ENCODE data around the gene PIGH.

PIGH gene

DNA sequence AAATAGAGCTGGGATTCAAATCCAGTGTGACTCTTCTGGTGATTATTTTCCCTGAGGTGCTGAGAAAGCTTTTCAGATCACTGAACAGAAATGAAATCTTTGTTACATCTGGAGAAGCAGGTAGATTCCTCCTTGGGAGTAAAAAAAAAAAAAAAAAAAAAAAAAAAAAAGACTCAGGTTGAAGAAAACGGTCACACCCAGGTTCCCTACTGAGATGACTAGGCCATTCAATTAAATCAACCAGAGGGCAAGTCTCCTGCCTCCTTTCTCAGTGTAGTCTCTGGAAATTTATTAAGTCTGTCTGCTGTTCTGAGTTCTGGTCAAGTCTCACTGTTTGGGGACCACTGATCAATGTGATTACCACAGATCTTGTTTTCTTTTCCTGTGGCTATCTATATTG lies 43.6 kb upstream of the PIGH start:
- no peak overlapping the region for H2BK15ac ChIP-seq (ENCODE audit: low read length)
- WGBS, 2 donors (ENCODE audit: extremely low coverage in 2 of 2, insufficient read length in 2 of 2, insufficient replicate concordance in 1 of 2): no CpG with 5 or more reads among the region's 1 CpG

DNA sequence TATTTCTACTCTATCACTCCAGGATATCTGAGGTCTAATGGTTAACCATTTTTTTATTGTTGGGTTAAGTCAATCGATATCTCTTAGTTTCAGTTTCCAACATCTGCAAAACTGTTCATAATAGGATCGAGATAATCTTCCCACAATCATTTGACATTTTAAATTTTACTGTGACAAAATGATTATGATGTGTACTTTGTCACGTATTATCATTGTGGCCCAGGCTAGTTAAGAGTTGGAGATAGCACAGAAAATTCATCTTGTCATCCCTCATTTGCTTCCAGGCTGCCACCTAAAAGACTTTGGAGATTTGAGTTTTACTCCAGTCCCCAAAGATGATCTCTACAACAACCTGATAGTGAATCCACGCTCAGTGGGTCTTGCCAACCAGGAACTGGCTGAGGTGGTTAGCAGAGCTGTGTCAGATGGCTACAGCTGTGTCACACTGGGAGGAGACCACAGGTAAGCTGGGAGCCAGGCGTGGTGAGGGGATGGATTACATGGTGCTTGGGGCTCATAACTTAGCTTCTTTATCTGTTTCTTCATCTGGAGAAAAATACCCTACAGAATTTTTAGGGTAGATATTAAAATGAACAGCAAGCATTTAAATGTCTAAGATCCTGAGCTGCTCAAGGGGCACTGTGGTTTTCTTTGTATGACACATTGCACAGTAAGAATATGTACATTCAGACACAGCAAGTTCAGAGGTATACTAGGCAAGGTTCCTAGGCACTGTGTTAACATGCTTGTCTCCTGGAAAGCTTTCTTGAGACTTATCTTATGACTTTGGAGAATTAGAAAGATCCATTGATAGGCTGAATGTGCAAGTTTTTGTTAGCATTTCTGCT lies 42.1 kb upstream of the PIGH start:
- no peaks in the 10 kb centered on the region for H3K27me3 ChIP-seq (ENCODE audit: control insufficient read depth in 3 of 3, insufficient read depth in 3 of 3, low read depth in 1 of 3, low read length in 3 of 3)
- H3K23ac ChIP-seq (ENCODE audit: low read depth, low read length, poor library complexity): no peak overlapping the region
- no CpG with 5 or more reads among the region's 5 CpGs for WGBS, 2 donors (ENCODE audit: extremely low coverage in 2 of 2, insufficient read length in 2 of 2, insufficient replicate concordance in 1 of 2)
- no peak overlapping the region for H2BK5ac ChIP-seq (ENCODE audit: low read length)
- no peak for DNase-seq (ENCODE audit: low spot score)
- H4K91ac ChIP-seq (ENCODE audit: low read depth, low read length, poor library complexity): no peak overlapping the region
- H3K9ac ChIP-seq (ENCODE audit: low read depth, low read length, poor library complexity): no peak overlapping the region
- no peak overlapping the region for H2BK15ac ChIP-seq (ENCODE audit: low read length)
- no peaks in the 10 kb centered on the region for H3K9me3 ChIP-seq (replicated peaks in 1 of 2; ENCODE audit: control insufficient read depth in 2 of 2, insufficient read depth in 1 of 2, low read depth in 1 of 2, low read length in 2 of 2)
- no peak overlapping the region for H3K4me2 ChIP-seq (ENCODE audit: insufficient read depth, low read length, poor library complexity, severe bottlenecking)
- H3K14ac ChIP-seq (ENCODE audit: low read length): no peak overlapping the region
- H3K4me3 ChIP-seq (ENCODE audit: low read length in 2 of 2): no peak overlapping the region
- H3K27ac ChIP-seq (replicated peaks; ENCODE audit: low read length): no peak overlapping the region
- H2BK120ac ChIP-seq (ENCODE audit: low read depth, low read length): no peak overlapping the region
- no peak overlapping the region for H3K18ac ChIP-seq (ENCODE audit: low read length)
- H2AK5ac ChIP-seq (ENCODE audit: low read depth, low read length): no peak overlapping the region
- H4K8ac ChIP-seq (ENCODE audit: low read depth, low read length): no peak overlapping the region
- no peak overlapping the region for H3K4ac ChIP-seq (ENCODE audit: low read length)
- no peak overlapping the region for H2AFZ ChIP-seq (ENCODE audit: low read length)
- peaks cover 1% of the 10 kb centered on the region for H3K79me1 ChIP-seq (ENCODE audit: low read depth, low read length)
- H3K36me3 ChIP-seq (replicated peaks in 1 of 2; ENCODE audit: control insufficient read depth in 2 of 2, insufficient read depth in 2 of 2, low read length in 2 of 2): peaks cover 9 to 25% of the 10 kb centered on the region in 2 donors
- no peak overlapping the region for H2BK12ac ChIP-seq (ENCODE audit: low read length)
- no peaks in the 10 kb centered on the region for H3K4me1 ChIP-seq (ENCODE audit: control insufficient read depth in 2 of 2, insufficient read depth in 1 of 2, low read depth in 1 of 2, low read length in 2 of 2)

More for the DNA sequence above, 43.6 kb upstream of the PIGH start:
- no peak overlapping the region for H2BK120ac ChIP-seq (ENCODE audit: low read depth, low read length)
- H3K36me3 ChIP-seq (replicated peaks in 1 of 2; ENCODE audit: control insufficient read depth in 2 of 2, insufficient read depth in 2 of 2, low read length in 2 of 2): peaks cover 11 to 41% of the 10 kb centered on the region in 2 donors
- no peak overlapping the region for H4K91ac ChIP-seq (ENCODE audit: low read depth, low read length, poor library complexity)
- no peak overlapping the region for H3K27ac ChIP-seq (replicated peaks; ENCODE audit: low read length)
- H2AK5ac ChIP-seq (ENCODE audit: low read depth, low read length): no peak overlapping the region
- H2BK5ac ChIP-seq (ENCODE audit: low read length): no peak overlapping the region
- no peaks in the 10 kb centered on the region for H3K27me3 ChIP-seq (ENCODE audit: control insufficient read depth in 3 of 3, insufficient read depth in 3 of 3, low read depth in 1 of 3, low read length in 3 of 3)
- H3K79me1 ChIP-seq (ENCODE audit: low read depth, low read length): peaks cover under 1% of the 10 kb centered on the region
- no peak for DNase-seq (ENCODE audit: low spot score)
- no peak overlapping the region for H4K8ac ChIP-seq (ENCODE audit: low read depth, low read length)
- H3K9me3 ChIP-seq (replicated peaks in 1 of 2; ENCODE audit: control insufficient read depth in 2 of 2, insufficient read depth in 1 of 2, low read depth in 1 of 2, low read length in 2 of 2): no peaks in the 10 kb centered on the region
- no peak overlapping the region for H3K18ac ChIP-seq (ENCODE audit: low read length)
- H3K9ac ChIP-seq (ENCODE audit: low read depth, low read length, poor library complexity): no peak overlapping the region
- no peak overlapping the region for H3K23ac ChIP-seq (ENCODE audit: low read depth, low read length, poor library complexity)
- H3K14ac ChIP-seq (ENCODE audit: low read length): no peak overlapping the region
- no peak overlapping the region for H3K4me2 ChIP-seq (ENCODE audit: insufficient read depth, low read length, poor library complexity, severe bottlenecking)
- H2BK12ac ChIP-seq (ENCODE audit: low read length): no peak overlapping the region
- H3K4me3 ChIP-seq (ENCODE audit: low read length in 2 of 2): no peak overlapping the region
- H3K4ac ChIP-seq (ENCODE audit: low read length): no peak overlapping the region
- no peaks in the 10 kb centered on the region for H3K4me1 ChIP-seq (ENCODE audit: control insufficient read depth in 2 of 2, insufficient read depth in 1 of 2, low read depth in 1 of 2, low read length in 2 of 2)
- H2AFZ ChIP-seq (ENCODE audit: low read length): no peak overlapping the region

DNA sequence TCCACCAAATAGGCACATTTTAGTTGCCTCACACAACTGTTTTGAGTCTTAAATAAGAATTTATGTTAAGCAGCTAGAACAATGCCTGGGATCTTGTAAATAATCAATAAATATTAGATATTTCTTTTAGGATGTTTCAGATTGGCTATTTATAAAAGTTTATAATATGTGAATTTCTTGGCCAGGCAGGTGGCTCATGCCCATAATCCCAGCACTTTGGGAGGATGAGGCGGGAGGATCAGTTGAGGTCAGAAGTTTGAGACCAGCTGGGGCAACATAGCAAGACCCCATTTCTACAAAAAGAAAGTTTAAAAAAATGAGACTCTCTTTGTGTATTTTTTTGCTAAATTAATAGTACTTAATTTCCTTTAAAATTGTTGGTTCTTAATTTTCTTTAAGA lies 41.4 kb upstream of the PIGH start:
- no peak overlapping the region for H2BK15ac ChIP-seq (ENCODE audit: low read length)
- peaks cover 1% of the 10 kb centered on the region for H3K79me1 ChIP-seq (ENCODE audit: low read depth, low read length)
- H3K27ac ChIP-seq (replicated peaks; ENCODE audit: low read length): no peak overlapping the region
- peaks cover 9 to 18% of the 10 kb centered on the region in 2 donors for H3K36me3 ChIP-seq (replicated peaks in 1 of 2; ENCODE audit: control insufficient read depth in 2 of 2, insufficient read depth in 2 of 2, low read length in 2 of 2)
- no peak overlapping the region for H2AFZ ChIP-seq (ENCODE audit: low read length)
- no peak overlapping the region for H3K9ac ChIP-seq (ENCODE audit: low read depth, low read length, poor library complexity)
- no peak overlapping the region for H3K4me3 ChIP-seq (ENCODE audit: low read length in 2 of 2)
- H3K4me1 ChIP-seq (ENCODE audit: control insufficient read depth in 2 of 2, insufficient read depth in 1 of 2, low read depth in 1 of 2, low read length in 2 of 2): no peaks in the 10 kb centered on the region
- DNase-seq (ENCODE audit: low spot score): no peak
- H3K23ac ChIP-seq (ENCODE audit: low read depth, low read length, poor library complexity): no peak overlapping the region
- H2BK12ac ChIP-seq (ENCODE audit: low read length): no peak overlapping the region
- no peak overlapping the region for H3K4ac ChIP-seq (ENCODE audit: low read length)
- no peak overlapping the region for H2AK5ac ChIP-seq (ENCODE audit: low read depth, low read length)
- H2BK120ac ChIP-seq (ENCODE audit: low read depth, low read length): no peak overlapping the region
- no peak overlapping the region for H2BK5ac ChIP-seq (ENCODE audit: low read length)
- no peak overlapping the region for H3K14ac ChIP-seq (ENCODE audit: low read length)
- WGBS, 2 donors (ENCODE audit: extremely low coverage in 2 of 2, insufficient read length in 2 of 2, insufficient replicate concordance in 1 of 2): no CpG with 5 or more reads among the region's 1 CpG
- H3K9me3 ChIP-seq (replicated peaks in 1 of 2; ENCODE audit: control insufficient read depth in 2 of 2, insufficient read depth in 1 of 2, low read depth in 1 of 2, low read length in 2 of 2): no peaks in the 10 kb centered on the region
- H4K8ac ChIP-seq (ENCODE audit: low read depth, low read length): no peak overlapping the region
- H4K91ac ChIP-seq (ENCODE audit: low read depth, low read length, poor library complexity): no peak overlapping the region
- no peak overlapping the region for H3K4me2 ChIP-seq (ENCODE audit: insufficient read depth, low read length, poor library complexity, severe bottlenecking)
- no peak overlapping the region for H3K18ac ChIP-seq (ENCODE audit: low read length)
- H3K27me3 ChIP-seq (ENCODE audit: control insufficient read depth in 3 of 3, insufficient read depth in 3 of 3, low read depth in 1 of 3, low read length in 3 of 3): no peaks in the 10 kb centered on the region

DNA sequence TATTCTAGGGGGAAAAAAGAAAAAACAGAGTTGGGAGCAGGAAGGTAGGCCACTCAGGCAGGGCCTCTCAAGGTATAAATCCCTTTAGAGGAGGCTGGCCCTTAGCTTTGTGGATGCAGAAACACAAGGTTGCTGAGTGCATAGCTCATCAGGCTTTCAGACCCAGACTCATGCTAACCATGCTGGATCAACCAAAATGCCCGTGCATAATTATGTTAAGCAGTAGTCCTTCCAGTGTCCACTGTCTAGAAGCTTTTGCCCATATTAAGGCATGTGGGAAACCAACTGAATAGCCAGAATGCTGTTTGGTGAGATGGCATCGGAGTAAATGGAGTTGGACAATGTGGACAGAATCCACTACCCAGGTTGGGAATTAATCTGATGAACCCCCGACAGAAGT lies 38.6 kb upstream of the PIGH start:
- H4K8ac ChIP-seq (ENCODE audit: low read depth, low read length): no peak overlapping the region
- H3K23ac ChIP-seq (ENCODE audit: low read depth, low read length, poor library complexity): no peak overlapping the region
- H3K27me3 ChIP-seq (ENCODE audit: control insufficient read depth in 3 of 3, insufficient read depth in 3 of 3, low read depth in 1 of 3, low read length in 3 of 3): no peaks in the 10 kb centered on the region
- H3K4me2 ChIP-seq (ENCODE audit: insufficient read depth, low read length, poor library complexity, severe bottlenecking): no peak overlapping the region
- H2BK120ac ChIP-seq (ENCODE audit: low read depth, low read length): no peak overlapping the region
- no peak overlapping the region for H3K18ac ChIP-seq (ENCODE audit: low read length)
- no peak overlapping the region for H2AK5ac ChIP-seq (ENCODE audit: low read depth, low read length)
- H3K36me3 ChIP-seq (replicated peaks in 1 of 2; ENCODE audit: control insufficient read depth in 2 of 2, insufficient read depth in 2 of 2, low read length in 2 of 2): peaks cover 4 to 5% of the 10 kb centered on the region in 2 donors
- WGBS, 2 donors (ENCODE audit: extremely low coverage in 2 of 2, insufficient read length in 2 of 2, insufficient replicate concordance in 1 of 2): no CpG with 5 or more reads among the region's 3 CpGs
- no peak overlapping the region for H3K4ac ChIP-seq (ENCODE audit: low read length)
- H3K79me1 ChIP-seq (ENCODE audit: low read depth, low read length): peaks cover 1% of the 10 kb centered on the region
- H3K14ac ChIP-seq (ENCODE audit: low read length): no peak overlapping the region
- H2BK5ac ChIP-seq (ENCODE audit: low read length): no peak overlapping the region
- no peak overlapping the region for H2BK15ac ChIP-seq (ENCODE audit: low read length)
- no peaks in the 10 kb centered on the region for H3K4me1 ChIP-seq (ENCODE audit: control insufficient read depth in 2 of 2, insufficient read depth in 1 of 2, low read depth in 1 of 2, low read length in 2 of 2)
- no peak for DNase-seq (ENCODE audit: low spot score)
- no peak overlapping the region for H3K9ac ChIP-seq (ENCODE audit: low read depth, low read length, poor library complexity)
- no peak overlapping the region for H3K4me3 ChIP-seq (ENCODE audit: low read length in 2 of 2)
- no peak overlapping the region for H4K91ac ChIP-seq (ENCODE audit: low read depth, low read length, poor library complexity)
- H3K27ac ChIP-seq (replicated peaks; ENCODE audit: low read length): no peak overlapping the region
- no peak overlapping the region for H2BK12ac ChIP-seq (ENCODE audit: low read length)
- no peaks in the 10 kb centered on the region for H3K9me3 ChIP-seq (replicated peaks in 1 of 2; ENCODE audit: control insufficient read depth in 2 of 2, insufficient read depth in 1 of 2, low read depth in 1 of 2, low read length in 2 of 2)
- no peak overlapping the region for H2AFZ ChIP-seq (ENCODE audit: low read length)
